Caco-2 (cell line): ENCODE results near the gene C4orf51. TPM values are rescaled to one million over a fixed set of nuclear protein-coding genes. Genes with fewer than 3 reads are reported as not detected.

ENCODE experiments used
- BruUV-seq: library from RNA; stranded (reverse); fragments of 400-500 nt; replicated peaks from 2 replicates; lab custom pipeline; 2021; lab: Mats Ljungman, UMichigan
- CTCF ChIA-PET: fragments of 300-600 bp; sonication (Branson Sonifier 250); formaldehyde crosslinking; loops from one replicate; lab custom pipeline; 2022; ENCODE audit warnings: antibody characterized with exemption; lab: Charles Lee
- POLR2A ChIA-PET: fragments of 300-600 bp; sonication (Branson Sonifier 250); formaldehyde crosslinking; loops from one replicate; lab custom pipeline; 2022; ENCODE audit warnings: antibody characterized with exemption; lab: Charles Lee
- DNase-seq, 2 experiments: peaks; one replicate each; pipeline versions ENCODE4 v3.0.0 to v3.0.0-alpha.2; 2020 to 2022
- H3K27me3 ChIP-seq: replicated peaks from 2 replicates; pipeline ENCODE4 v1.6.0; 2011; ENCODE audit warnings: low read length; ENCODE audit not compliant: control insufficient read depth, insufficient read depth
- H3K36me3 ChIP-seq: 2 replicates; pipeline ENCODE4 v1.5.1; 2011; ENCODE audit warnings: low read length; ENCODE audit not compliant: control insufficient read depth, insufficient read depth
- H3K4me1 ChIP-seq: fragments of 250-450 bp; sonication (Bioruptor Pico); 2 replicates; pipeline ENCODE4 v1.5.1; 2020; ENCODE audit warnings: mild to moderate bottlenecking
- H3K4me3 ChIP-seq: 2 replicates; pipeline ENCODE4 v1.5.1; 2011; ENCODE audit warnings: low read depth, mild to moderate bottlenecking, control low read depth, low read length
- H3K9me3 ChIP-seq: fragments of 250-450 bp; sonication (Bioruptor Pico); 2 replicates; pipeline ENCODE4 v1.5.1; 2020; ENCODE audit warnings: mild to moderate bottlenecking, moderate library complexity
- H3K27ac Mint-ChIP-seq: one replicate; pipeline ENCODE4 v1.8.0; 2022; ENCODE audit warnings: mixed read lengths; ENCODE audit not compliant: unreplicated experiment
- H3K27me3 Mint-ChIP-seq: one replicate; pipeline ENCODE4 v1.8.0; 2022; ENCODE audit warnings: mixed read lengths; ENCODE audit not compliant: insufficient read depth, unreplicated experiment
- H3K36me3 Mint-ChIP-seq: one replicate; pipeline ENCODE4 v1.8.0; 2022; ENCODE audit warnings: mild to moderate bottlenecking, mixed read lengths; ENCODE audit not compliant: insufficient read depth, unreplicated experiment
- H3K4me1 Mint-ChIP-seq: one replicate; pipeline ENCODE4 v1.8.0; 2022; ENCODE audit warnings: low read depth, mixed read lengths; ENCODE audit not compliant: unreplicated experiment
- H3K4me3 Mint-ChIP-seq: one replicate; pipeline ENCODE4 v1.8.0; 2022; ENCODE audit warnings: mild to moderate bottlenecking, moderate library complexity, mixed read lengths; ENCODE audit not compliant: unreplicated experiment
- H3K9me3 Mint-ChIP-seq: one replicate; pipeline ENCODE4 v1.8.0; 2022; ENCODE audit warnings: mixed read lengths; ENCODE audit not compliant: unreplicated experiment
- intact Hi-C: fragments of 100-400 bp; cut with micrococcal nuclease; formaldehyde crosslinking; loops from one replicate; pipeline ENCODE4 v1.10.0; 2022; ENCODE audit not compliant: unreplicated experiment
- total RNA-seq: library from RNA; stranded (reverse); gene quantifications from 2 replicates; pipeline ENCODE4 v1.2.3, GENCODE V29; 2022
- TF ChIP-seq, protein P1 (sequence below), 2 experiments: fragments of 200-600 bp in 1 of 2; IDR thresholded peaks; 1 replicate in 1 of 2; 2 replicates in 1 of 2; pipeline versions ENCODE4 v1.5.1 to v1.8.0; 2011 to 2022; ENCODE audit warnings: antibody characterized with exemption in 1 of 2, control low read depth in 1 of 2, inconsistent platforms in 1 of 2, low read depth in 1 of 2, low read length in 1 of 2, mild to moderate bottlenecking in 1 of 2, moderate library complexity in 1 of 2; ENCODE audit not compliant: insufficient read depth in 1 of 2, severe bottlenecking in 1 of 2, unreplicated experiment in 1 of 2

The C4orf51 gene
- total RNA-seq, 1 experiment from 2014 or later, result not detected

DNA sequence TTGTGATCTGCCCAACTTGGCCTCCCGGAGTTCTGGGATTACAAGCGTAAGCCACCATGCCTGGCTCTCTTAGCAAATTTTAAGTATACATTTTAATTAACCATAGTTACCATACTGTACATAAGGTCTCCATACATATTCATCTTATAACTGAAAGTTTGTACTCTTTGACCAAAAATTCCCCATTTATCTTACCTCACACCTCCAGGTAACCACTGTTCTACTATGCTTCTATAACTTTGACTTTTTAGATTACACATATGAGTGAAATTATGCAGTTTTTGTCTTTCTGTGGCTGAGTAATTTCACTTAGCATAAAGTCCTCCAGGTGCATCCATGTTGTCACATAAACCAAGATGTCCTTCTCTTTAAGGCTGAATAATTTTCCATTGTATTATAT is 17.4 kb downstream of the C4orf51 start:
- intact Hi-C loops, result no loop called here
- Mint-ChIP-seq H3K27me3 (no peaks in the 10 kb centered on the region), H3K36me3 (no peaks in the 10 kb centered on the region), H3K4me1 (no peaks in the 10 kb centered on the region), H3K4me3 (no peak overlapping the region), H3K27ac (no peak overlapping the region), H3K9me3 (no peaks in the 10 kb centered on the region)
- TF ChIP-seq, protein P1, sequence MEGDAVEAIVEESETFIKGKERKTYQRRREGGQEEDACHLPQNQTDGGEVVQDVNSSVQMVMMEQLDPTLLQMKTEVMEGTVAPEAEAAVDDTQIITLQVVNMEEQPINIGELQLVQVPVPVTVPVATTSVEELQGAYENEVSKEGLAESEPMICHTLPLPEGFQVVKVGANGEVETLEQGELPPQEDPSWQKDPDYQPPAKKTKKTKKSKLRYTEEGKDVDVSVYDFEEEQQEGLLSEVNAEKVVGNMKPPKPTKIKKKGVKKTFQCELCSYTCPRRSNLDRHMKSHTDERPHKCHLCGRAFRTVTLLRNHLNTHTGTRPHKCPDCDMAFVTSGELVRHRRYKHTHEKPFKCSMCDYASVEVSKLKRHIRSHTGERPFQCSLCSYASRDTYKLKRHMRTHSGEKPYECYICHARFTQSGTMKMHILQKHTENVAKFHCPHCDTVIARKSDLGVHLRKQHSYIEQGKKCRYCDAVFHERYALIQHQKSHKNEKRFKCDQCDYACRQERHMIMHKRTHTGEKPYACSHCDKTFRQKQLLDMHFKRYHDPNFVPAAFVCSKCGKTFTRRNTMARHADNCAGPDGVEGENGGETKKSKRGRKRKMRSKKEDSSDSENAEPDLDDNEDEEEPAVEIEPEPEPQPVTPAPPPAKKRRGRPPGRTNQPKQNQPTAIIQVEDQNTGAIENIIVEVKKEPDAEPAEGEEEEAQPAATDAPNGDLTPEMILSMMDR (IDR thresholded peaks at IDR 0.05; ENCODE audit: insufficient read depth in 1 of 2, low read depth in 1 of 2, low read length in 1 of 2, severe bottlenecking in 1 of 2, unreplicated experiment in 1 of 2), result no peak
- no peaks in the 10 kb centered on the region for H3K27me3 ChIP-seq
- no TSS peak for BruUV-seq
- H3K9me3 ChIP-seq, result no peaks in the 10 kb centered on the region
- POLR2A ChIA-PET, result no interaction called here
- no peak overlapping the region for H3K4me3 ChIP-seq
- CTCF ChIA-PET, result no interaction called here
- DNase-seq, result no peak
- no peaks in the 10 kb centered on the region for H3K36me3 ChIP-seq
- no peaks in the 10 kb centered on the region for H3K4me1 ChIP-seq

GRCh38 chr4:145698507-145698906 is 18.6 kb downstream of the C4orf51 start:
- H3K27ac Mint-ChIP-seq, result no peak overlapping the region
- DNase-seq, result no peak
- H3K36me3 Mint-ChIP-seq, result no peaks in the 10 kb centered on the region
- H3K4me3 Mint-ChIP-seq, result no peak overlapping the region
- intact Hi-C loops, result no loop called here
- CTCF ChIA-PET, result no interaction called here
- Histone ChIP-seq H3K27me3 (no peaks in the 10 kb centered on the region), H3K4me3 (no peak overlapping the region), H3K36me3 (no peaks in the 10 kb centered on the region), H3K4me1 (0 out of 2 replicates have a peak, but pooled peaks cover under 1% of the 10 kb centered on the region), H3K9me3 (no peaks in the 10 kb centered on the region)
- no peaks in the 10 kb centered on the region for H3K9me3 Mint-ChIP-seq
- BruUV-seq, result no TSS peak
- TF ChIP-seq, protein P1 (IDR thresholded peaks at IDR 0.05; ENCODE audit: insufficient read depth in 1 of 2, low read depth in 1 of 2, low read length in 1 of 2, severe bottlenecking in 1 of 2, unreplicated experiment in 1 of 2), result no peak
- H3K4me1 Mint-ChIP-seq, result peaks cover 4% of the 10 kb centered on the region
- POLR2A ChIA-PET, result no interaction called here
- H3K27me3 Mint-ChIP-seq, result no peaks in the 10 kb centered on the region

- no peak for DNase-seq
- H3K4me1 ChIP-seq, result 0 out of 2 replicates have a peak, but pooled peaks cover 3% of the 10 kb centered on the region
- H3K9me3 Mint-ChIP-seq, result no peaks in the 10 kb centered on the region
- H3K4me1 Mint-ChIP-seq, result peaks cover 9% of the 10 kb centered on the region
- intact Hi-C loops, result no loop called here
- H3K36me3 Mint-ChIP-seq, result no peaks in the 10 kb centered on the region
- no peaks in the 10 kb centered on the region for H3K27me3 ChIP-seq
- CTCF ChIA-PET, result no interaction called here
- BruUV-seq, result no TSS peak
- H3K27me3 Mint-ChIP-seq, result no peaks in the 10 kb centered on the region
- H3K4me3 ChIP-seq, result no peak overlapping the region
- POLR2A ChIA-PET, result no interaction called here
- TF ChIP-seq, protein P1 (IDR thresholded peaks at IDR 0.05; ENCODE audit: insufficient read depth in 1 of 2, low read depth in 1 of 2, low read length in 1 of 2, severe bottlenecking in 1 of 2, unreplicated experiment in 1 of 2), result no peak
- no peak overlapping the region for H3K27ac Mint-ChIP-seq
- no peak overlapping the region for H3K4me3 Mint-ChIP-seq
- no peaks in the 10 kb centered on the region for H3K36me3 ChIP-seq
- no peaks in the 10 kb centered on the region for H3K9me3 ChIP-seq
Observed at GRCh38 chr4:145703850-145704497, 24.0 kb downstream of the C4orf51 start.
